ENCODE data around the gene TIAM2.

Gene TIAM2

GRCh38 chr6:154993026-154993425 lies 2.1 kb upstream of the TIAM2 start:
- Histone ChIP-seq H3K4ac (ENCODE audit: low read depth, low read length) (no peak overlapping the region), H4K91ac (ENCODE audit: low read depth, low read length) (no peak overlapping the region), H4K12ac (ENCODE audit: low read depth, low read length) (no peak overlapping the region), H3K23ac (ENCODE audit: low read length) (no peak overlapping the region), H2AFZ (ENCODE audit: insufficient read depth, low read length, poor library complexity) (no peak overlapping the region), H3K27me3 (ENCODE audit: insufficient read depth, low read length) (peaks cover 11% of the 10 kb centered on the region), H2AK5ac (ENCODE audit: low read length) (no peak overlapping the region), H3K4me1 (ENCODE audit: control insufficient read depth in 1 of 2, insufficient read depth in 2 of 2, low read length in 2 of 2) (peaks cover 3 to 7% of the 10 kb centered on the region in 2 experiments), H2BK5ac (ENCODE audit: low read depth, low read length, poor library complexity) (no peak overlapping the region), H3K9ac (ENCODE audit: low read length) (no peak overlapping the region), H3K27ac (ENCODE audit: low read depth, low read length) (no peak overlapping the region), H3K36me3 (ENCODE audit: control insufficient read depth in 1 of 2, insufficient read depth in 2 of 2, low read length in 2 of 2) (peaks cover 0 to 4% of the 10 kb centered on the region in 2 experiments), H2BK120ac (ENCODE audit: insufficient read depth, low read length, poor library complexity) (no peak overlapping the region), H3K4me3 (ENCODE audit: low read depth, low read length) (no peak overlapping the region), H3K9me3 (ENCODE audit: insufficient read depth, low read depth, low read length) (no peaks in the 10 kb centered on the region), H3K79me2 (ENCODE audit: control insufficient read depth, insufficient read depth, low read length, poor library complexity) (peaks cover 4% of the 10 kb centered on the region), H2BK12ac (ENCODE audit: low read length) (no peak overlapping the region), H3K79me1 (ENCODE audit: low read length) (peaks cover 5% of the 10 kb centered on the region), H3K14ac (ENCODE audit: low read length) (no peak overlapping the region), H4K8ac (ENCODE audit: low read depth, low read length) (no peak overlapping the region), H3K18ac (ENCODE audit: low read length) (no peak overlapping the region), H3K4me2 (ENCODE audit: low read length) (no peak overlapping the region)
- WGBS (ENCODE audit: extremely low coverage, insufficient coverage, insufficient read length): no CpG with 5 or more reads among the region's 6 CpGs
- no peak for DNase-seq

- H2BK12ac ChIP-seq (ENCODE audit: low read length): no peak overlapping the region
- H2BK120ac ChIP-seq (ENCODE audit: insufficient read depth, low read length, poor library complexity): no peak overlapping the region
- H2BK5ac ChIP-seq (ENCODE audit: low read depth, low read length, poor library complexity): no peak overlapping the region
- peaks cover 11% of the 10 kb centered on the region for H3K27me3 ChIP-seq (ENCODE audit: insufficient read depth, low read length)
- H3K9ac ChIP-seq (ENCODE audit: low read length): no peak overlapping the region
- H3K18ac ChIP-seq (ENCODE audit: low read length): no peak overlapping the region
- H2AFZ ChIP-seq (ENCODE audit: insufficient read depth, low read length, poor library complexity): no peak overlapping the region
- no peak overlapping the region for H4K12ac ChIP-seq (ENCODE audit: low read depth, low read length)
- H3K4me1 ChIP-seq (ENCODE audit: control insufficient read depth in 1 of 2, insufficient read depth in 2 of 2, low read length in 2 of 2): peaks cover 3 to 7% of the 10 kb centered on the region in 2 experiments
- H3K14ac ChIP-seq (ENCODE audit: low read length): no peak overlapping the region
- no peak overlapping the region for H4K8ac ChIP-seq (ENCODE audit: low read depth, low read length)
- no peak overlapping the region for H3K23ac ChIP-seq (ENCODE audit: low read length)
- no peak overlapping the region for H2AK5ac ChIP-seq (ENCODE audit: low read length)
- H3K79me2 ChIP-seq (ENCODE audit: control insufficient read depth, insufficient read depth, low read length, poor library complexity): peaks cover 4% of the 10 kb centered on the region
- H3K27ac ChIP-seq (ENCODE audit: low read depth, low read length): no peak overlapping the region
- H3K79me1 ChIP-seq (ENCODE audit: low read length): peaks cover 5% of the 10 kb centered on the region
- DNase-seq: no peak
- no CpG with 5 or more reads among the region's 13 CpGs for WGBS (ENCODE audit: extremely low coverage, insufficient coverage, insufficient read length)
- H4K91ac ChIP-seq (ENCODE audit: low read depth, low read length): no peak overlapping the region
- no peak overlapping the region for H3K4me2 ChIP-seq (ENCODE audit: low read length)
- H3K36me3 ChIP-seq (ENCODE audit: control insufficient read depth in 1 of 2, insufficient read depth in 2 of 2, low read length in 2 of 2): no peaks in the 10 kb centered on the region
- no peaks in the 10 kb centered on the region for H3K9me3 ChIP-seq (ENCODE audit: insufficient read depth, low read depth, low read length)
- no peak overlapping the region for H3K4ac ChIP-seq (ENCODE audit: low read depth, low read length)
- peak overlapping the region; percentile 10 for H3K4me3 ChIP-seq (ENCODE audit: low read depth, low read length)
These were observed 1.4 kb upstream of the TIAM2 start for GRCh38 chr6:154993710-154994109.

GRCh38 chr6:154994836-154995253 lies 270 bp upstream of the TIAM2 start:
- DNase-seq: no peak
- Histone ChIP-seq H2BK12ac (ENCODE audit: low read length) (no peak overlapping the region), H4K91ac (ENCODE audit: low read depth, low read length) (no peak overlapping the region), H3K79me1 (ENCODE audit: low read length) (peaks cover 5% of the 10 kb centered on the region), H2AK5ac (ENCODE audit: low read length) (no peak overlapping the region), H3K9me3 (ENCODE audit: insufficient read depth, low read depth, low read length) (no peaks in the 10 kb centered on the region), H3K4me3 (ENCODE audit: low read depth, low read length) (peak overlapping the region; percentile 72), H3K36me3 (ENCODE audit: control insufficient read depth in 1 of 2, insufficient read depth in 2 of 2, low read length in 2 of 2) (no peaks in the 10 kb centered on the region), H4K12ac (ENCODE audit: low read depth, low read length) (no peak overlapping the region), H3K27ac (ENCODE audit: low read depth, low read length) (no peak overlapping the region), H3K4me2 (ENCODE audit: low read length) (peak overlapping the region; percentile 71), H3K27me3 (ENCODE audit: insufficient read depth, low read length) (peaks cover 11% of the 10 kb centered on the region), H3K23ac (ENCODE audit: low read length) (no peak overlapping the region), H3K9ac (ENCODE audit: low read length) (no peak overlapping the region), H2BK120ac (ENCODE audit: insufficient read depth, low read length, poor library complexity) (no peak overlapping the region), H3K18ac (ENCODE audit: low read length) (no peak overlapping the region), H3K4me1 (ENCODE audit: control insufficient read depth in 1 of 2, insufficient read depth in 2 of 2, low read length in 2 of 2) (peaks cover 3 to 7% of the 10 kb centered on the region in 2 experiments), H4K8ac (ENCODE audit: low read depth, low read length) (no peak overlapping the region), H3K4ac (ENCODE audit: low read depth, low read length) (no peak overlapping the region), H3K14ac (ENCODE audit: low read length) (no peak overlapping the region), H2AFZ (ENCODE audit: insufficient read depth, low read length, poor library complexity) (no peak overlapping the region), H2BK5ac (ENCODE audit: low read depth, low read length, poor library complexity) (no peak overlapping the region), H3K79me2 (ENCODE audit: control insufficient read depth, insufficient read depth, low read length, poor library complexity) (peaks cover 4% of the 10 kb centered on the region)
- WGBS (ENCODE audit: extremely low coverage, insufficient coverage, insufficient read length): no CpG with 5 or more reads among the region's 32 CpGs

GRCh38 chr6:154996016-154996590 lies 988 bp downstream of the TIAM2 start:
- Histone ChIP-seq H2AK5ac (ENCODE audit: low read length) (no peak overlapping the region), H2BK5ac (ENCODE audit: low read depth, low read length, poor library complexity) (no peak overlapping the region), H3K9me3 (ENCODE audit: insufficient read depth, low read depth, low read length) (no peaks in the 10 kb centered on the region), H4K12ac (ENCODE audit: low read depth, low read length) (no peak overlapping the region), H2BK120ac (ENCODE audit: insufficient read depth, low read length, poor library complexity) (no peak overlapping the region), H3K27ac (ENCODE audit: low read depth, low read length) (no peak overlapping the region), H4K91ac (ENCODE audit: low read depth, low read length) (peak overlapping the region; percentile 19), H3K36me3 (ENCODE audit: control insufficient read depth in 1 of 2, insufficient read depth in 2 of 2, low read length in 2 of 2) (no peaks in the 10 kb centered on the region), H3K79me1 (ENCODE audit: low read length) (peaks cover 5% of the 10 kb centered on the region), H2BK12ac (ENCODE audit: low read length) (no peak overlapping the region), H3K4ac (ENCODE audit: low read depth, low read length) (no peak overlapping the region), H3K4me3 (ENCODE audit: low read depth, low read length) (peak overlapping the region; percentile 72), H3K4me2 (ENCODE audit: low read length) (peak overlapping the region; percentile 71), H3K18ac (ENCODE audit: low read length) (peak overlapping the region; percentile 64), H3K23ac (ENCODE audit: low read length) (no peak overlapping the region), H3K14ac (ENCODE audit: low read length) (peak overlapping the region; percentile 42), H4K8ac (ENCODE audit: low read depth, low read length) (no peak overlapping the region), H3K9ac (ENCODE audit: low read length) (peak overlapping the region; percentile 19), H3K27me3 (ENCODE audit: insufficient read depth, low read length) (peaks cover 11% of the 10 kb centered on the region), H3K4me1 (ENCODE audit: control insufficient read depth in 1 of 2, insufficient read depth in 2 of 2, low read length in 2 of 2) (peaks cover 3 to 7% of the 10 kb centered on the region in 2 experiments), H2AFZ (ENCODE audit: insufficient read depth, low read length, poor library complexity) (peak overlapping the region; percentile 56), H3K79me2 (ENCODE audit: control insufficient read depth, insufficient read depth, low read length, poor library complexity) (peaks cover 4% of the 10 kb centered on the region)
- WGBS (ENCODE audit: extremely low coverage, insufficient coverage, insufficient read length): no CpG with 5 or more reads among the region's 18 CpGs
- DNase-seq: no peak

All from trophoblast cell (in vitro differentiated cells and primary cell).